ENCODE data around the gene SRSF3.
A peak's percentile ranks its signal among the peaks of the same experiment; 100 is the strongest.

SRSF3 gene

DNA sequence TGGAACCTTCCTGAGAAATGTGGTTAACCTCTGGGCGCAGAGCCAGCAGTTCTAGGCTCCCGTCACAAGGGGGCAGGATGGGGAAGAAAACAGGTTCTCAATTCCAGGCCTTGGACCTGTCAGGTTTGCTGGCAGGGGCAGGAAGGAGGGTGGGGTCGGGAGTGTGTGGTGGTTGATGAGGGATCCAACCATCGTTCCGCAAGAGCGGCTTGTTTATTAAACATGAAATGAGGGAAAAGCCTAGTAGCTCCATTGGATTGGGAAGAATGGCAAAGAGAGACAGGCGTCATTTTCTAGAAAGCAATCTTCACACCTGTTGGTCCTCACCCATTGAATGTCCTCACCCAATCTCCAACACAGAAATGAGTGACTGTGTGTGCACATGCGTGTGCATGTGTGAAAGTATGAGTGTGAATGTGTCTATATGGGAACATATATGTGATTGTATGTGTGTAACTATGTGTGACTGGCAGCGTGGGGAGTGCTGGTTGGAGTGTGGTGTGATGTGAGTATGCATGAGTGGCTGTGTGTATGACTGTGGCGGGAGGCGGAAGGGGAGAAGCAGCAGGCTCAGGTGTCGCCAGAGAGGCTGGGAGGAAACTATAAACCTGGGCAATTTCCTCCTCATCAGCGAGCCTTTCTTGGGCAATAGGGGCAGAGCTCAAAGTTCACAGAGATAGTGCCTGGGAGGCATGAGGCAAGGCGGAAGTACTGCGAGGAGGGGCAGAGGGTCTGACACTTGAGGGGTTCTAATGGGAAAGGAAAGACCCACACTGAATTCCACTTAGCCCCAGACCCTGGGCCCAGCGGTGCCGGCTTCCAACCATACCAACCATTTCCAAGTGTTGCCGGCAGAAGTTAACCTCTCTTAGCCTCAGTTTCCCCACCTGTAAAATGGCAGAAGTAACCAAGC is 29.6 kb downstream of the SRSF3 start:
- peak; percentile 82 for DNase-seq (ENCODE audit: low spot score)

DNA sequence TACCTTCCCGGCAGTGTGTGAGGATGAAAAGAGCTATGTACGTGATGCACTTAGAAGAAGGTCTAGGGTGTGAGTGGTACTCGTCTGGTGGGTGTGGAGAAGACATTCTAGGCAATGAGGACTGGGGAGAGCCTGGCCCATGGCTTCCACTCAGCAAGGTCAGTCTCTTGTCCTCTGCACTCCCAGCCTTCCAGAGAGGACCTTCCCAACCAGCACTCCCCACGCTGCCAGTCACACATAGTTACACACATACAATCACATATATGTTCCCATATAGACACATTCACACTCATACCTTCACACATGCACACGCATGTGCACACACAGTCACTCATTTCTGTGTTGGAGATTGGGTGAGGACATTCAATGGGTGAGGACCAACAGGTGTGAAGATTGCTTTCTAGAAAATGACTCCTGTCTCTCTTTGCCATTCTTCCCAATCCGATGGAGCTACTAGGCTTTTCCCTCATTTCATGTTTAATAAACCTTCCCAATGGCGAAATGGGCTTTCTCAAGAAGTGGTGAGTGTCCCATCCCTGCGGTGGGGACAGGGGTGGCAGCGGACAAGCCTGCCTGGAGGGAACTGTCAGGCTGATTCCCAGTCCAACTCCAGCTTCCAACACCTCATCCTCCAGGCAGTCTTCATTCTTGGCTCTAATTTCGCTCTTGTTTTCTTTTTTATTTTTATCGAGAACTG is 30.4 kb downstream of the SRSF3 start:
- no peak for DNase-seq (ENCODE audit: low spot score)

DNA sequence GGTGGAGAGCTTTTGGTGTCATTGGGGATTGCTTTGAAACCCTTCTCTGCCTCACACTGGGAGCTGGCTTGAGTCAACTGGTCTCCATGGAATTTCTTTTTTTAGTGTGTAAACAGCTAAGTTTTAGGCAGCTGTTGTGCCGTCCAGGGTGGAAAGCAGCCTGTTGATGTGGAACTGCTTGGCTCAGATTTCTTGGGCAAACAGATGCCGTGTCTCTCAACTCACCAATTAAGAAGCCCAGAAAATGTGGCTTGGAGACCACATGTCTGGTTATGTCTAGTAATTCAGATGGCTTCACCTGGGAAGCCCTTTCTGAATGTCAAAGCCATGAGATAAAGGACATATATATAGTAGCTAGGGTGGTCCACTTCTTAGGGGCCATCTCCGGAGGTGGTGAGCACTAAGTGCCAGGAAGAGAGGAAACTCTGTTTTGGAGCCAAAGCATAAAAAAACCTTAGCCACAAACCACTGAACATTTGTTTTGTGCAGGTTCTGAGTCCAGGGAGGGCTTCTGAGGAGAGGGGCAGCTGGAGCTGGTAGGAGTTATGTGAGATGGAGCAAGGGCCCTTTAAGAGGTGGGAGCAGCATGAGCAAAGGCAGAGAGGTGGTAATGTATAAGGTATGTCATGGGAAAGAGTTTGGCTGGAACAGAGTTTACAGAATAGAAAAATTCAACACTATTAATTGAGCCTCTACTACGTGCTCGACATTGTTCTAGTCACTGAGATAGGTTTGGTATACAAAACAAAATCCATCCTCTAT is 31.2 kb downstream of the SRSF3 start:
- DNase-seq (ENCODE audit: low spot score) = no peak

DNA sequence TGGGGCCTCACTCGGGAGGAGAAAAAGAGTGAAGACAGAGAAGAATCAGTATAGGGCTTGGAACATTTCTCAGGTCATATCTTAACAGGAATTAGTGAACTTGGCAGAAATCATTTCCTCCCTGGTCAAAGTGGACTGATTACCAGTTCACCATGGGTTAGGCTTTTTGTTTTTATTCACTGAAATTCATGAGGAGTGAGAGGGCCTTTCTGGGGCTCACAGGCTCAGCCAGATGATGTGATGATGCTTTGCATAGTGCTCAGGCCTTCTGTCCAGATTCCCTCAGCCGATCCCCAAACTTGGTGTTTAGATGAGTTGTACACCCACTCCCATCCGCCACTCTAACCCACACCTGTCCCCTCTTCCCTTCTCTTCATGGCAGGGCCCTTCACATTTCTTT is 32.5 kb downstream of the SRSF3 start:
- DNase-seq (ENCODE audit: low spot score) = no peak

DNA sequence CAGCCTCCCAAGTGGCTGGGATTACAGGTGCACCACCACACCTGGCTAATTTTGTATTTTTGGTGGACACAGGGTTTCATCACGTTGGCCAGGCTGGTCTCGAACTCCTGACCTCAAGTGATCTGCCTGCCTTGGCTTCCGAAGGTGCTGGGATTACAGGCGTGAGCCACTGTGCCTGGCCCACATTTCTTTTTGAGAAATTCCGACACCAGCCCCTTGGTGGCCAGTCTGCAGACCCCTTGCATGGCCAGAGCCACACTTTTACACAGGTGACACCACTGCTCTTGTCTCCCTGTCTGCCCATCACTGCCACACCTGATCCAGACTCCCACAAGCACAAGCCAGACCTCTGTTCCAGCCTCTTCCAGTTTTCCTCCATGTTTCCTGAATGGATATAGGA is 33.0 kb downstream of the SRSF3 start:
- DNase-seq (ENCODE audit: low spot score) = no peak

DNA sequence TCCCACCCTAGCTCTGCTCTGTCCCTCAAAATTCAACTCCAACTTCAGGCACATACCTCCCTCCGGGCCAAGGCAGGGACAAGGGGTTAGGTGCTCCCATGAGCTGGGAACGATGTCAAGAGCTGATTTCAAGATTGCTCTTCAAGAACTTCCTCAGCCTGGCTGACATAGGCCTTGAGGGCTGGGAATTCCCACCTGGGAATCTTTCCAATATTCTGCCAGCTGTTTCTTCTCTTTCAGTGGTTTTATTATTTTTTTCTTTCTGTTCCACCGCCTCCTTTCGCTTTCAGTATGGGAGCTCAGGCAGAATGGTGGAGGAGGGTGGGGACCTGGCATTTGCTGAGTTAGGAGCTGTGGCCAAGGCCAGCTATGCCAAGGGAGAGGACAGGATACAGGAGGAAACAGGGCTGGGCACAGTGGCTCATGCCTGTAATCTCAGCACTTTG is 33.7 kb downstream of the SRSF3 start:
- DNase-seq (ENCODE audit: low spot score) = no peak

DNA sequence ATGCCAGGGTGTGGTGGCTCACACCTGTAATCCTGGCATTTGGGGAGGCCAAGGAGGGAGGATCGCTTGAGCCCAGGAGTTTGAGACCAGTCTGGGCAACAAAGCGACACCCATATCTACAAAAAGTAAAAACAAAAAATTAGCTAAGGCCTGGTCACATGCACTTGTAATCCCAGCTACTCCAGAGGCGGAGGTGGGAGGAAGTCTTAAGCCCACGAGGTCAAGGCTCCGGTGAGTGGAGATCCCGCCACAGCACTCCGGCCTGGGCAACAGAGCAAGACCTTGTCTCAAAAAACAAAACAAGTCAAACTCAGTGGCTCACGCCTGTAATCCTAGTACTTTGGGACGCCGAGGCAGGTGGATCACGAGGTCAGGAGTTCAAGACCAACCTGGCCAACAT is 35.6 kb downstream of the SRSF3 start:
- DNase-seq (ENCODE audit: low spot score) = no peak

DNA sequence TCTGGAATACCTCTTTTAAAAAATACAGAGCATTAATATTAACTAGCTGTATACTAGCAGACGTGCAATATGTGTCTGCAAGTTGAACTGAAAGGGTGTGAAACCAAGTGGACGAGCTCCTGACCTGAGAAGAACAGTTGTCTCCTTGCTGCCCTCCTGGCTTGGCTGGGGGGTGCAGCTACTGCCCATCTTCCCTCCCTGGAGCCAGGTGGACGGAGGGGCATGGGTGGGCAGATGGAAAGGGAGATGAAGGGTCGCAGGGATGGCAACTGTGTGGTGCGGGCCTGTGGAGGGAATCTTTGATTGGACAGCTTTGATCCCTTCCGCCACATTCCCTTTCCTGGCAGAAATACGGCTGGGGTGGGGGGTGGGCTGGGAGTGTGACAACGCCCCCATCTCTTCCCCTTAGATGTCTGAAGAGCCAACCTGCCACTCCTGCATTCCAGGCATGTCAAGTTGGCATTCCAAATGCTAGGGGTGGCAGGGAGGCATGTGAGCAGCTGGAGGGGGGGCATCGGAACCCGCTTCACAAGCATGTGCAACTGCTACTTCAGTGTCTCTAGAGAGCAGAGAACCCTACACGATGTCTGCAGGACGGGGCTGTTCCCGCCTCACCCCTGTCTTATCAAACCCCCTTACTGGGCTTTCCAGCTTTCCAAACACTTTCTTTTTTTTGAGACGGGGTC is 37.3 kb downstream of the SRSF3 start:
- no peak for DNase-seq (ENCODE audit: low spot score)

DNA sequence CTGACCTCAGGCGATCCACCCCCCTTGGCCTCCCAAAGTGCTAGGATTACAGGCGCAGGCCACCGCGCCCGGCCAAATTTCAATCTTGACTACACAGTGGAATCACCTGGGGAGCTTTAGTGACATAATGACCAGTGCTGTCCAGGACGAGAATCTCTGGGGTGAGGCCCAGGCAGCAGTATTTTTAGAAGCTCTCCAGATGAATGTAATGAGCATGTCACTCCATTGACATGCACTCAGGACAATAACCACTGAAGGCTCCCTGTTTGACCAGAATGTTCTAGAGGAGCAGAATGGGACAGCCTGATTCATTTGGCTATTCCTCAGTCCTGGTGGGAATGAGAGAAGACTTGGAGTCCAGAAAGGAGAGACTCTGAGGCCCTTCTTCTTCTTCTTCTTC is 39.2 kb downstream of the SRSF3 start:
- no peak for DNase-seq (ENCODE audit: low spot score)

DNA sequence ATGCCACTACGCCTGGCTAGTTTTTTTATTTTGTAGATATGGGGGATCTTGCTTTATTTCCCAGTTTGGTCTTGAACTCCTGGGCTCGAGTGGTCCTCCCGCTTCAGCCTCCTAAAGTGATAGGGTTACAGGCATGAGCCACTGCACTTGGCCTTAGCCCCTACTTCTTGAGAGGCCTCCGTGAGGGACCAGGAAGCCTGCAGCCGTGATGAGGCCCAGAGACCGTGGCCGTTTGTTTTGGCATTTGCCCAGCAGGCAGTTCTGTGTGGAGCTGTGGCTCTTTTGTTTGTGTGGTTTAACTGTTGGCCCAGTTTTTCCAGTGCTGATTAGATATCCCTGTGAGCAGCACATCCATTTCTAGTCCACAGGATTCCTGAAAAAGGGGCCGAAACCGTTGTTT is 39.8 kb downstream of the SRSF3 start:
- DNase-seq (ENCODE audit: low spot score) = no peak

DNA sequence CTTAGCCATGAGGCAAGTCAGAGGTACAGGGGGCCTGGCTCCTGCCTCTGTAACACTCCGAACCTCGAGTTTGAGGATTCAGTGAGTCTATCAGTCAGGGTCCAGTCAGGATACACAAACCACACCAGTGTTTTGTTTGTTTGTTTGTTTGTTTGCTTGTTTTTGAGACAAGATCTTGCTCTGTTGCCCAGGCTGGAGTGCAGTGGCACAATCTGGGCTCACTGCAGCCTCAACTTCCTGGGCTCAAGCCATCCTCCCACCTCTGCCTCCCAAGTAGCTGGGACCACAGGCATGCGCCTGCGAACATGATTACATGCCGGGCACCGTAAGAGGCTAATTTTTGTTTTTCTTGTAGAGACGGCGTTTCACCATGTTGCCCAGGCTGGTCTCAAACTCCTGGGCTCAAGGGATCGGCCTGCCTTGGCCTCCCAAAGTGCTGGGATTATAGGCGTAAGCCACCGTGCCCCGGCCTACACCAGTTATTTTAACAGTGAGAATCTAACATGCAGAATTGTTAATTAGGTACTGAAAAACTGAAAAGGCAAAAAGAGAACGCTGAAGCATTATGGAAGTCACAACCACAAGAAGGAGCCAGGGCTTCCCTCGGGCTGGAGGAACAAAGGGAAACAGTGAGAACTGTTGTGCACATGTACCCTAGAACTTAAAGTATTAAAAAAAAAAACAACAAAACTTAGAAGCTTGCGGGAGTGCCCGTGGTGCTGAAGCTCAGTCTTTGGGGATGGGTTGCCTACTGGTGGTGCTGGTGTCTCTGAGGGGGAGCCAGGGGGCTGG is 40.4 kb downstream of the SRSF3 start:
- DNase-seq (ENCODE audit: low spot score) = no peak

DNA sequence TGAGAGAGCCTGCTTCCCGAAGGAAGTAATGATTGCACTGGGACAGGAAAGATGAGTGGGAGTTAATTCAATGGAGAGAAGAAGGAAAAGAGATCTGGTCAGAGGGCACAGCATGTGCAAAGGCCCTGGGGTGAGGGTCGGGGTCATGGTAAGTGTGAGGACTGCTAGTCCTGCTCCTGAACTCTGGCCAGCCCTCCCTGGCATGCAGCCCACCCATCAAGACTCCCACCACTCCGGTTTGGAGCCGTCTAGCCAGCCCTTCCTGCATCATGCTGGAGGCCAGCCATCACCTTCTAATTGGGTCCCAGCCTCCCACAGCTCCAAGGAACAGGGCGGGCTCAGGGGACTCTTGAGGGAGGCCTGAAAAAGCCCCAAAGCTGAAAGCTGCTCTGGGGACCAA is 42.1 kb downstream of the SRSF3 start:
- DNase-seq (ENCODE audit: low spot score) = no peak

DNA sequence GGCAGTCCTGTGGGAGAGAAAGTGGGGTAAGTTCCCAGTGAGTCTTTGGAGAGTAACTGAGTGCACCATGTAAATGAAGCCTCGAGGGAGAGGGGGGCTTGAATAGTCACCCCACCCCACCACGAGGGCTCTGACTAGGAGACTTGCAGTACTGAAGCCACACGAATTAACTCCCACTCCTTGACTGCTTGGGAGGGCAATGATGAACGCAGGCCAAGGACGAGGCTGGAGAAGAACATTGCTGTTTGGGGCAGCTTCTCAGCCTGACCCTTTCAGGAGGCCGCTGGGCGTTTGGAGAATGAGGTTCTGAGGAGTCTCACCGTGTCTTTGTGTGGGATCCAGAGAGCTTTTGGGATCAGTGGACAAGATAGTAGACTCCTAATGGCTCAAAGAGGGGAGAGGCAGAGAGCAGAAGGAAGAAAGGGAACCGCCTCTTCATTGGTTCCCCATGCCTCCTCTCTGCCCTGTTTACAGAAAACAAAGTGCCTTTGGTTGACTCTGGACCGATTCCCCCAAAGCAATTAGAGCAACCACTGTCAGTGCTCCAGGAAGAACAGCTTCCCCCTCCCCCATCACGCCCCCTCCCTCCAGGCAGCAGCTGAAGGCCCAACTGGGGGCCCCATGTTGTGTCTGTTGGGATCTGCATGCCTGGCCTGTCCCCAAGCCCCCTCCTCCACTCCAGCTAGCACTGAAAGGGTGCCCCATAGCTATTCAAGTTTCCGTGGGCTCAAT is 42.7 kb downstream of the SRSF3 start:
- no peak for DNase-seq (ENCODE audit: low spot score)

DNA sequence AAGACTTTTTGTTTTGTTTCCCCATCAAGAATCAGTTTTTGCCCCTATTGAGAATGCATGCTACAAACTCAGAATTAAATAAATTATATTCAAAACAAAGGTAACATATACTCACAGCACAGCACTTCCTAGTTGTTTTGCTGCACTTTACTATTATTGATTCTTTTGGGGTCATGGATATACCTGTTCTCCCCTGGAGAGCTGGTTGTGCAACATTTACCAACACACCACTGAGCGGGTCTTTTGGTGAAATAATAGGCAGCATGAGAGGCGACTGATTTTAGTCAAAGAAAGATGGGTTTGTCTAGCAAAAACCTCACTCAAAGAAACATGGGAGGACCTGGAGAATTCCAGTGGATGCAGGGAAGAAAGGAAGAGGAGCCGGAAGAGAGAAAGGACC is 44.4 kb downstream of the SRSF3 start:
- DNase-seq (ENCODE audit: low spot score) = no peak

DNA sequence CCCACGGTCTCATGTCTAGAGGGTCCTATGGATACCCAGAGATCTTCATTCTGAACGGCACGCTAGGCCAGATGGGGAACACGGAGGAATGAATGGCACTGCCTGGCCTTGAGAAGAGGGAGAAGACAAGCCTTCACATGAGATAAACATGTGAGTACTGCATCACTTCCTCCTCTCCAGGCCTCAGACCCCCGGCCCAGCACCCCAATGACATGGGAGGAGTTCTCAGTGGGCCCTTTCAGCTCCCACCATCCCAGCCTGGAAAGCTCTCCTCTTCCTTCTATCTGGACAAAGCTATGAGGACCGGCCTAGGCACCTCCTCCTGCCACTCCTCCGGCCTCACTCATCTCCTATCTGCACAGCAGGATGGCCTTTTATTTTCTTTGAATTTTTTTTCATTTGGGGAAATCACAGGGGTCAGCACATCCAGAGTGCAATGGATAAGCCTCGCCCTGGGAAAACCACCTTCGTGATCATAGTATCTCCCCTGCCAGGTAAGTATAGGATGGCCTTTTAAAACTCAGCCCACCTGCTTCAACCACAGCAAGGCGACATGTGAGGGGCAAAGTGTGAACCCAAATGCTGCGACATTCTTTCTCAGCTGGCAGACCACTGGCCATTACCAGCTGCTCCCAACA is 45.1 kb downstream of the SRSF3 start:
- DNase-seq (ENCODE audit: low spot score) = no peak

DNA sequence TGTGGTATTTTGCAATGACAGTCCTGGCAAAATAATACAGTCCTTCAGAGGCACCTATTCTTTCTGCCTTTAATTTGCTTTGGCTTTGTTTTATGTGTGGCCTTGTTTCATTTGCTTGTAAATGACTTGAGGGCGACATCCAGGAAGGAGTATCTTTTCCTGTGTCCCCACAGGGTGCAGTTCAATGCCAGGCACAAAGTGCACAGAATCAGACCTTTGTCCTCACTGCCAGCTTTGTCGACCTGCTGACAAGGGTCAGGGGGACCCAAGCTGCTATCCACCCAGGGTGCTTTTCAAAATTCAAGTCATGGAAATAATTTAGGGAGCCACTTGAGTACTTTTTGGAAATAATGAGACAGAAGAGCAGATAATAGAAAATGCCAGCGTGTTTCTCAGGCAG is 47.4 kb downstream of the SRSF3 start:
- no peak for DNase-seq (ENCODE audit: low spot score)

DNA sequence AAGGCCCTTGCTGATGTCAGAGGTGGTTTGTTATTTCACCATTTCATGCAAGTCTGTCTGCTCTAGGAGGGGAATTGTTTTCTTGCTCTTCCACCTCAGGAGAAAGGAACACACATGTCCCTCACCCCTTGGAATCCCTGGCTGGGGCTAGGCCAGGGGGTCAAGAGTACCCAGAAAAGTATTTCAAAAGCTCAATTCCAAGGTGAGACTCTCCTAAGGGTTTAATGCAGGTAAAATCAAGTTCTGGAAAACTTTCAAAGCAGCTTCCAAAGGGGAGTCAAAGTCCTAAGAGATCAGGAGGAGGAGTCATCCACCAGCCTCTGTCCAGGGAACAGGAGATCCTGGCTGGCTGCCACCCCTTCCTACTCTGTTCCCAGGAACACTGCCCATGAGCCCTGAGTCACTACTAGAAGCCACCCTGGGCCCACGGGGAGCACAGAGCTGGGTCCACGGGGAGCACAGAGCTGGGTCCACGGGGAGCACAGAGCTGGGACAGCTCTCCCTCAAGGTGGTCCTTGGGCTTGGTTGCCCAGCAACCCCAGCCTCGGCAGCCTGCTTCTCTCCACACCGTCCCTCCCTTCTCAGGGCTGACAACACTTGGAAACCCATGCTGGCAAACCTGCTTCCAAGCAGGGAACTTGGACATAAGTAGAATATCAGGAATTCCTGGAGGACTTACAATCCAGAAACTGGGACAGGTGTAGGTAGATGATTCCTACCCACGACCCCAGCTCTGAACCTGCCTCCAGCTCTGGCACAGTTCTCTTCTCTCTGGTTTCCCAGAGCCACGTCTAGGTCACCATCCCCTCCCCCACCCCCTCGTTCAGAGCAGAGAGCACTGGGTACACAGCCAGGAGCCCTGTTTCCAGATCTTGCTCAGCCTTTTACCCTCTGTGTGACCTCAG is 49.0 kb downstream of the SRSF3 start:
- no peak for DNase-seq (ENCODE audit: low spot score)

DNA sequence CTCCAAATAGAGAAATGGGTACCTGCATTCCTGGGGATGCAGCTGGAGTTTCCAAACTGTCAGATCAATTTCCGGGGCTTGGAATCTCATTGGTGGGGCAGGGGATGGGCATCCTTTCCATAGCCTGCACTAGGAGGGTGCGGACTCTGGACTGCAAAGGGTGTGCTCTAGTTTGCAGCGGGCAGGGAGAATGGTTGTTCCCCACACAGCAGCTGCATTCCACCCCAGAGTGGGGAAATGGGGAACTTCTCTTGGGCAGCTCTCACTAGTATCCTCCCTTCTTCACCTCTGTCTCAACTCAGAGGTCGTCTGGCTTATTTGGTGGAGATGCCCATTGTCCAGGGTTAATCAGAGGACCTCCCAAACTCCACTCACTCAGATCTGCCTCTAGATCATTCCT is 49.8 kb downstream of the SRSF3 start:
- no peak for DNase-seq (ENCODE audit: low spot score)

DNA sequence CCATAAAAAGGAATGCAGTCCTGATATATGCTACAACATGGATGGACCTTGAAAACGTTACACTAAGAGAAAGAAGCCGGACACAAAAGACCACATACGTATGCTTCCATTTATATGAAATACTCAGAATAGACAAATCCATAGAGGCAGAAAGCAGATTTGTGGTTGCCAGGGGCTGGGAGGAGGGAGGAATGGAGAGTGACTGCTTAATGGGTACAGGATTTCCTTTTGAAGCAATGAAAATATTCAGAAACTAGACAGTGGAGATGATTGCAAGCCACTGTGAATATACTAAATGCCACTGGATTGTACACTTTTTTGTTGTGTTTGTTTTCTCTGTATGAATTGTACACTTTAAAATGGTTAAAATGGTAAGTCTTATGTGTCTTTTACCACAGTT is 54.9 kb downstream of the SRSF3 start:
- DNase-seq (ENCODE audit: low spot score) = no peak

All from hematopoietic multipotent progenitor cell treated with erythropoietin and hydrocortisone succinate and interleukin-3 and kit ligand, for 15 days (in vitro differentiated cells).